Measurements from ENCODE around the gene PFKFB4. TPM values are rescaled to one million over a fixed set of nuclear protein-coding genes. Genes with fewer than 3 reads are reported as not detected.
A peak's percentile ranks its signal among the peaks of the same experiment; 100 is the strongest.

Gene PFKFB4
- total and polyA plus RNA-seq, 9 of the 15 experiments (the other 6 are each of a cell fraction or from before 2014, with no cell fraction given), result 0.92 to 56.3 (median 13.5) TPM

GRCh38 chr3:48470286-48470685 lies 86.3 kb downstream of the PFKFB4 start (continued):
- TF ChIP-seq TOE1 (IDR thresholded peaks at IDR 0.05; ENCODE audit: borderline replicate concordance), result no peak
- no peak for TF ChIP-seq TOE1 (CRISPR knock-in tag; IDR thresholded peaks at IDR 0.05; ENCODE audit: borderline replicate concordance, low read depth)

GRCh38 chr3:48469046-48469915 lies 87.3 kb downstream of the PFKFB4 start:
- intact Hi-C loops (cut with micrococcal nuclease), result no loop called here
- no peak for FAIRE-seq
- no peak overlapping the region for H3K4me2 ChIP-seq (ENCODE audit: insufficient read depth, low read length)
- POLR2A ChIA-PET, result interaction anchor here (0.6 to 0.9 kb wide), 3 partner anchors 156 to 446 kb away, joined by 3 read pairs; no protein-coding TSS in a partner anchor
- H3K4me3 ChIP-seq, result no peak overlapping the region
- H3K36me3 ChIP-seq (ENCODE audit: control insufficient read depth, insufficient read depth, low read length), result peaks cover 38% of the 10 kb centered on the region; the same call in 1 of the 3 replicates
- H3K4me1 ChIP-seq (replicated peaks in 1 of 2; ENCODE audit: control insufficient read depth in 2 of 2, insufficient read depth in 2 of 2, low read length in 2 of 2), result peaks cover 11 to 62% of the 10 kb centered on the region in 2 experiments
- H3K79me2 ChIP-seq (ENCODE audit: control insufficient read depth, insufficient read depth, low read length), result peaks cover 24% of the 10 kb centered on the region
- no peak for DNase-seq (ENCODE audit: extremely low read depth in 1 of 4, low spot score in 3 of 4)
- H3K9me1 ChIP-seq (ENCODE audit: control insufficient read depth, insufficient read depth, low read length), result no peaks in the 10 kb centered on the region
- H3K9ac ChIP-seq (ENCODE audit: insufficient read depth in 1 of 2, low read depth in 2 of 2, low read length in 2 of 2), result peak overlapping the region in 1 of 2 experiments; percentile 13; a peak in 1 of 4 replicates
- in situ Hi-C loops (cut with MboI), result loop anchor here (5.0 kb wide), 1 partner anchor 88 kb away; the partner anchor contains the start of gene PFKFB4
- TF ChIP-seq, protein P1, sequence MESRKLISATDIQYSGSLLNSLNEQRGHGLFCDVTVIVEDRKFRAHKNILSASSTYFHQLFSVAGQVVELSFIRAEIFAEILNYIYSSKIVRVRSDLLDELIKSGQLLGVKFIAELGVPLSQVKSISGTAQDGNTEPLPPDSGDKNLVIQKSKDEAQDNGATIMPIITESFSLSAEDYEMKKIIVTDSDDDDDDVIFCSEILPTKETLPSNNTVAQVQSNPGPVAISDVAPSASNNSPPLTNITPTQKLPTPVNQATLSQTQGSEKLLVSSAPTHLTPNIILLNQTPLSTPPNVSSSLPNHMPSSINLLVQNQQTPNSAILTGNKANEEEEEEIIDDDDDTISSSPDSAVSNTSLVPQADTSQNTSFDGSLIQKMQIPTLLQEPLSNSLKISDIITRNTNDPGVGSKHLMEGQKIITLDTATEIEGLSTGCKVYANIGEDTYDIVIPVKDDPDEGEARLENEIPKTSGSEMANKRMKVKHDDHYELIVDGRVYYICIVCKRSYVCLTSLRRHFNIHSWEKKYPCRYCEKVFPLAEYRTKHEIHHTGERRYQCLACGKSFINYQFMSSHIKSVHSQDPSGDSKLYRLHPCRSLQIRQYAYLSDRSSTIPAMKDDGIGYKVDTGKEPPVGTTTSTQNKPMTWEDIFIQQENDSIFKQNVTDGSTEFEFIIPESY (CRISPR knock-in tag; IDR thresholded peaks at IDR 0.05), result peak; percentile 44; the same call in 1 of the 2 replicates
- 0 out of 2 replicates have a peak, but pooled peaks have one; percentile 30 for TF ChIP-seq POLR2G (IDR thresholded peaks at IDR 0.05; ENCODE audit: low read depth, low read length)
- no peak for TF ChIP-seq ZNF263 (CRISPR knock-in tag; IDR thresholded peaks at IDR 0.05; ENCODE audit: borderline replicate concordance)
- ATAC-seq, result no peak
- no peaks in the 10 kb centered on the region for H3K9me3 ChIP-seq (replicated peaks; ENCODE audit: control insufficient read depth, insufficient read depth, low read depth, low read length)
- CTCF ChIA-PET (ENCODE audit: low intra/inter-chr PET ratio), result interaction anchor here (0.5 kb wide), 1 partner anchor 196 kb away, joined by 3 read pairs; no protein-coding TSS in a partner anchor
- H3K27me3 ChIP-seq (ENCODE audit: control insufficient read depth in 2 of 2, insufficient read depth in 2 of 2, low read length in 2 of 2), result no peaks in the 10 kb centered on the region
- 94% methylated on average over 14 of the region's 29 CpGs for WGBS (ENCODE audit: insufficient coverage, low coverage, missing lambda C conversion rate)
- no peak overlapping the region for H2AFZ ChIP-seq (ENCODE audit: low read depth, low read length)
- H3K27ac ChIP-seq (ENCODE audit: extremely low read depth, low read depth, low read length), result no peak overlapping the region
- BruUV-seq (replicated peaks), result no TSS peak
- no peaks in the 10 kb centered on the region for H4K20me1 ChIP-seq (replicated peaks; ENCODE audit: control insufficient read depth, insufficient read depth, low read length)

All from K562 (cell line).